NCI-H748 treated with DMSO at 0.1 percent for 48 hours (cell line): ENCODE results near the gene ATXN1.
"Not testable (repeated sequence)": the region's sequence is repeated elsewhere in the genome, so short reads cannot be mapped to it uniquely, and the experiment has no call there.

Experiments
- DNase-seq: peaks from one replicate; lab custom pipeline; 2025; lab: John Stamatoyannopoulos, UW

ATXN1 gene

GRCh38 chr6:16274885-16275589, 486.2 kb downstream of the ATXN1 start:
- DNase-seq = no peak

- no peak for DNase-seq
Measured at GRCh38 chr6:16274483-16274882, 486.8 kb downstream of the ATXN1 start.

DNA sequence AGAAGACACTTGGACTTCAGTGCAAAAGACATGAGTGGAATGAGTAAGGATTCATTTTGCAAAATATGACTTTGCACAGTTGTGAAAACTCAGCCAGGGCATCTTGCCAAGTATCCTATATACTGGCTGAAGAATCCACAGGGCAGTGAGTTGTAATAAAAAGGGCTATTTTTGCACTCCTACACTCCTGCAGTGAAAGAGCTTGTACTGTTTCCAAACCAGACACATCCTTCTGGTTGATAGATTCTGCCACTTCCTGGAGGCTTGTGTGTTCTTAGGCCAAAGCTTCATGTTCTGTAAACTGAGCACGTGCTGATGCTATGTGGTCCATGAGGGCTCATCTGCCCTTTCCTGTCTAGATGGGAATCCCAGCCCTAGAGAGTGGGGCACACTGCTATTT, 488.0 kb downstream of the ATXN1 start:
- DNase-seq = no peak

DNA sequence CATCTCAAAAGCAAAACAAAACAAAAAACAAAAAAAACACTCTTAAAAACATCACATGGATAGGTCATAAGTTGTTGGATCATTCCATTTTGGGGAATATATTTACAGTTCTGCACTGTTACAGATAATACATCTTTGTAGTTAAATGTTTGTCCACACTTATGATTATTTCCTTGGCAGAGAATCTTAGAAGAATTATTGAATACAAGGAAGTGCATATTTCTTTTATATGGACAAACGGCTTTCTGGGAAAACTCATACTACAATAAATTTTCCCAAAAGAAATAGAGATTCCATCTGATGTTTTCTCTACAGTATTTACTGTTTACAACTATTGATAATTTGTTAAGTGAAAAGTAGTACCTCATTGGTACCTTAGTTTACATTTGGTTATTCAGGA, 489.1 kb downstream of the ATXN1 start:
- DNase-seq = no peak

GRCh38 chr6:16271428-16271827, 489.8 kb downstream of the ATXN1 start:
- DNase-seq = no peak

DNA sequence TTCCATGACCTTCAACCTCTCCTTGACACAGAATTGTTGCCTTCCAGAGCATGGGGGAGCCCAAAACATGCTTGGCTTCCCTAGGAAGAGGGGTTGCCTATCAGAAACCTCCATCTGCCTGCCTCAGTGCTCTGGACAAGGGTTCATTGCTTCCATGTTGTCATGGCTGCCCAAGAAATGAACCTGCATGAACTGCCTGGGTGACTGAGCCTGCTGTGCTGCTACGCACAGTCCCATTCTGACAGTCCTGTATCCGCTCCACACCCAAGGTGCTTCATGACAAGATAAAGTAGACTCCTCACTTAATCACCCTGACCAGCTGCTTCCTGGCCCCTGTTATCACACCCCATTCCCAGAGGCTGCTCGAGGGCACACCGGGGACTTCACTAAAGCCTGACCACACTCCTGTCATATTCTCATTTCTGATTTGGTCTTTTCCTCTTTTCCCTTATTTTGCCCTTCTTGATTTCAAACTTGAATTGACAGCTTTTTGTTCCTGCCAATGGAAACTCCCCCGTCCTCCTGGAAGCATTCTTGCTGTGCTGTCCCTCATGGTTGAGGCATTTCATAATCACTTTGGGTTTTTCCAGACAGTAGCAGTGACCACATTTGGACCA, 491.0 kb downstream of the ATXN1 start:
- DNase-seq = no peak

GRCh38 chr6:16269442-16270070, 491.7 kb downstream of the ATXN1 start:
- not testable (repeated sequence) for DNase-seq

DNA sequence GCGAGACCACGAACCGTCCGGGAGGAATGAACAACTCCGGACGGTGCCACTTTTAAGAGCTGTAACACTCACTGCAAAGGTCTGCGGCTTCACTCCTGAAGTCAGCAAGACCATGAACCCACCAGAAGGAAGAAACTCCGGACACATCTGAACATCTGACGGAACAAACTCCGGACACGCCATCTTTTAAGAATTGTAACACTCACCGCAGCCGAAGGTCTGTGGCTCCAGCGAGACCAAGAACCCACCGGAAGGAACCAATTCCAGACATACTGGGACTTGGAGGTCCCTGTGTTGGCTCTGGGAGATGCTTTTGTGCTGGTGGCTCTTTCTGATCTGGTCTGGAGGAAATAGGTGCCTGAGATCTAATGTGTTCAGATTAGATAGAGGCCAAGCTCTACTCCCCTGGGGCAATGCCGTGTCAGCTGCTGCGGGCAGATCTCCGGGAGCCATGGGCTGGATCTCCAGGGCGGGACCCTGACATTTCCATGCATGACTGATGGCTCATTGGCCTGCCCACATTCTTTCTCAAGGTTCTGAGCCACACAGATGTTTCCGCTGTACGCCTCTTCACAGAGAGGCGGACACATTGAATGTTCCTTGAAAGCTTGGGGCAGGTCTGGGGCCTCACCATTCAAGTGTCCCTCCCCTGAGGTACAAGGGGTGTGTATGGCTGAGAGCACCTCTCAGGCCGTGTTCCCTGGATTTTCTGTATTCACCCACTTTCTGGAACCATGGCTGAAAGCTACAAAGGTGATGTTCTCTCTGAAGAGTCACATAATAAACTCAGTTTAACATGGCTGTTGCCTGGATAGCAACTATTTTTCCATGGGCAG, 493.6 kb downstream of the ATXN1 start:
- no peak for DNase-seq

GRCh38 chr6:16265351-16266341, 495.6 kb downstream of the ATXN1 start:
- DNase-seq = no peak

- DNase-seq = no peak
Measured at GRCh38 chr6:16264785-16265184, 496.5 kb downstream of the ATXN1 start.

DNA sequence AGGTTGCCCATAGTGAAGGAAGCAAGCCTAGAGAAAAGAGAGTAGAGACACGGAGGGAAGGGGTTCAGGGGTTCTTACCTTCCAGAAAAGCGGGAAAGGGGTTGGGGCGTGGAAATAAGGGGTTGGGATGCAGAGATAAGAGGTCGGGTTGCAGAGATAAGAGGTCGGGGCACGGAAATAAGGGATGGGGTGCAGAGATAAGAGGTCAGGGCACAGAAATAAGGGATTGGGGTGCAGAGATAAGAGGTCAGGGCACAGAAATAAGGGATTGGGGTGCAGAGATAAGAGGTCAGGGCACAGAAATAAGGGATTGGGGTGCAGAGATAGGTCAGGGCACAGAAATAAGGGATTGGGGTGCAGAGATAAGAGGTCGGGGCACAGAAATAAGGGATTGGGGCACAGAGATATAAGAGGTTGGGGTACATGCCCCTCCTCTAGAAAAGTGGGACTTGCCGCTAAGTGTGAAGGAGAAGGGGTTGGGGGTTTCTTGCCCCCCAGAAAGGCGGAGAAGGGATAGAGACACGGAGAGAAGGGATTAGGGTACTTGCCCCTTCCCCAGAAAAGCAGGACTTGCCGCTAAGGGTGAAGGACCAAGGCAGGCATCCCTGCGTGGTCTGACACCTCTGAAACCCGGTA, 497.7 kb downstream of the ATXN1 start:
- not testable (repeated sequence) for DNase-seq

GRCh38 chr6:16262773-16263172, 498.5 kb downstream of the ATXN1 start:
- not testable (repeated sequence) for DNase-seq

DNA sequence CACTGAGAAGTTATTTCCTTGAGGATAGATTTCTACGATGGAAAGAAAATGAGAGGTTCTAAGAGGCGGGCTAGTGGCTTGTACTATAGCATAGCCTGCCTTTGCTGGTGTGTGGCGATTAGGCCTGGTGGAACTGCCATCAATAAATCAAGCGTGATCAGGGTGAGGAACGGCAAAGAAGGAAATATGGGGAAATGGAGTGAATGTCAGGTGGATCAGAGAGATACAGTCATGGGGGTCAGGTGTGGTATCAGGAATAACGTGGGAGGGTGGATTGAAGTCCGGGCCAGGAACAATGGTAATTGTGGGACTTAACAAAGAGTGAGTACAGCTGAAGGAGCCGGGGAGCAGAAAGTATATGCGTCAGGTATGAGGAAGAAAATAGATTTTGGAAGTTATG, 500.7 kb downstream of the ATXN1 start:
- not testable (repeated sequence) for DNase-seq

- DNase-seq = not testable (repeated sequence)
Measured at GRCh38 chr6:16259604-16260003, 501.7 kb downstream of the ATXN1 start.

DNA sequence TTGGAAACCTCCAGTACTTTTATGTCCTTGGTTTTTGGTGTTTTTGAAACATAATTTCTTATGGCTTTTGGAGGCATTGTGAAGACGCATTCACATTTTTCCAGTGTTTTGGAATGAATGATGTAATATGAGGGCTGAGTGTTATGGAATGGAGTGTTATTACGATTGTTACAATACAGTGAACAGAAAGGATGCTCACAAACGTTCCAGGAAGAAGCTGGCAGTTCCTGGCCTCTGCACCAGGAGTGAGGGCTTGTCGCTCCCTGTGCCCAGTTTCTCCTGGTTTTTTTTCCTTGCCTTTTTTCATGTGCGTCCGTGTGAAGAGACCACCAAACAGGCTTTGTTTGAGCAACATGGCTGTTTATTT, 502.6 kb downstream of the ATXN1 start:
- DNase-seq = no peak

GRCh38 chr6:16257999-16258708, 503.1 kb downstream of the ATXN1 start:
- DNase-seq = no peak

- DNase-seq = no peak
Measured at GRCh38 chr6:16256781-16257180, 504.5 kb downstream of the ATXN1 start.

GRCh38 chr6:16254535-16254934, 506.7 kb downstream of the ATXN1 start:
- DNase-seq = no peak

- DNase-seq = no peak
Measured at GRCh38 chr6:16253399-16254144, 507.7 kb downstream of the ATXN1 start.
